Cardiac fibroblast (primary cell): ENCODE data around the gene HIVEP3.

Source experiments
- DNase-seq, 2 donors: peaks; one replicate each; pipeline versions ENCODE4 v3.0.0 to v3.0.0-alpha.2; 2010; ENCODE audit warnings: low read depth in 2 of 2
- H3K4me3 ChIP-seq, 2 donors: replicated peaks in 1 of 2; 1 replicate in 1 of 2; 2 replicates in 1 of 2; pipeline ENCODE4 v1.5.1; 2011; ENCODE audit warnings: low read depth in 2 of 2, low read length in 2 of 2, mild to moderate bottlenecking in 2 of 2, moderate library complexity in 1 of 2
- CTCF ChIP-seq: IDR thresholded peaks from one replicate; pipeline ENCODE4 v1.5.1; 2011; ENCODE audit warnings: low read depth, mild to moderate bottlenecking, low read length, inconsistent platforms

The HIVEP3 gene

GRCh38 chr1:41623736-41624135, 295.0 kb downstream of the HIVEP3 start:
- H3K4me3 ChIP-seq: no peak overlapping the region
- no peak for DNase-seq
- TF ChIP-seq CTCF: no peak

- DNase-seq: peak in 1 of 2 donors; percentile 43
- H3K4me3 ChIP-seq: no peak overlapping the region
- TF ChIP-seq CTCF: no peak
Measured at GRCh38 chr1:41622859-41623732, 295.6 kb downstream of the HIVEP3 start.

GRCh38 chr1:41622402-41622801, 296.3 kb downstream of the HIVEP3 start:
- no peak overlapping the region for H3K4me3 ChIP-seq
- peak; percentile 54 to 84 for DNase-seq

GRCh38 chr1:41621791-41622190, 296.9 kb downstream of the HIVEP3 start:
- no peak for TF ChIP-seq CTCF

More at GRCh38 chr1:41622402-41622801, 296.3 kb downstream of the HIVEP3 start:
- no peak for TF ChIP-seq CTCF

GRCh38 chr1:41621256-41621655, 297.5 kb downstream of the HIVEP3 start:
- DNase-seq: no peak
- no peak for TF ChIP-seq CTCF
- H3K4me3 ChIP-seq: no peak overlapping the region

More at GRCh38 chr1:41621791-41622190, 296.9 kb downstream of the HIVEP3 start:
- DNase-seq: no peak
- H3K4me3 ChIP-seq: no peak overlapping the region

- H3K4me3 ChIP-seq: no peak overlapping the region
- TF ChIP-seq CTCF: no peak
- DNase-seq: no peak
Measured at GRCh38 chr1:41620365-41621169, 298.2 kb downstream of the HIVEP3 start.
